WERI-Rb-1 (cell line): ENCODE results near the gene SYT6.

Experiments used
- DNase-seq: peaks from one replicate; pipeline ENCODE4 v3.0.0-alpha.2; 2020
- H3K27ac ChIP-seq: fragments of 250-450 bp; sonication (Bioruptor Pico); 2 replicates; pipeline ENCODE4 v1.5.1; 2020; ENCODE audit warnings: mild to moderate bottlenecking, moderate library complexity
- H3K27me3 ChIP-seq: fragments of 250-450 bp; sonication (Bioruptor Pico); 2 replicates; pipeline ENCODE4 v1.5.1; 2021; ENCODE audit warnings: mild to moderate bottlenecking, low read depth, moderate library complexity; ENCODE audit not compliant: insufficient read depth, severe bottlenecking
- H3K36me3 ChIP-seq: fragments of 250-450 bp; sonication (Bioruptor Pico); 2 replicates; pipeline ENCODE4 v1.5.1; 2020; ENCODE audit warnings: mild to moderate bottlenecking, moderate library complexity
- H3K4me3 ChIP-seq: 2 replicates; pipeline ENCODE4 v1.5.1; 2011; ENCODE audit warnings: low read depth, mild to moderate bottlenecking, control low read depth, low read length
- H3K9me3 ChIP-seq: fragments of 250-450 bp; sonication (Bioruptor Pico); 2 replicates; pipeline ENCODE4 v1.5.1; 2021; ENCODE audit warnings: mild to moderate bottlenecking, moderate library complexity; ENCODE audit not compliant: severe bottlenecking
- CTCF ChIP-seq: IDR thresholded peaks from 2 replicates; pipeline ENCODE4 v1.5.1; 2011; ENCODE audit warnings: low read depth, mild to moderate bottlenecking, control low read depth, inconsistent platforms, low read length

Gene SYT6

DNA sequence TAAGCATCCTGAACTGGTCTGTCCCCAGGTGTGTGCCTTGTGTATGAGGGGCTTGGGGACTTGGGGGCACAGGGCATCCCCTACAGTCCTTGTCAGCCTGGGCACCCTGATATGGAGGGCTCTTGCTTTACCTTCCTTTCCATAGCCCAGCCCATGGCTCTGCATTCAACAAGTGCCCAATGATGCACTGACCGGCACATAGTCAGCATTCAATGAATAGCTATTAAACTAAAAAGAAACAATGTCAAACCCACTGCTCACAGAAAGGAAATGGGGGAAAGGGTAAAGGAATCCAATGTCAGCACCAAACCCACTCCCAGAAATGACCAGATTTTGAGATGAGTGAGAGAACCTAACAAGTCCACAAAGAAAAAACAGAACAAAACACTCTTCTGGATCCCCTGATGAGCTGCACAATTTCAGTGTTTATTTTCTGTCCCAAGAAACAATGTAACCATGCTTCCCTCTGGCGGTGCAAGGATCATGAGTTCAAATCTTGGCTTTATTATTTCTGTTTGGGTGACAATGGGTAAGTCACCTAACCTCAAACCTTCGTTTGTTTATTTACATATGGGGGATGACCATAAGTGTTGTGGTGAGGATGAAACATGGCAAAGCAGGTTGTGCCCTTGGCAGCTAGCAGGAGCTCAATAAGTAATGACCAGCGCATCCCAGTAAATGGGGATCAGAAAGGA lies 22.0 kb downstream of the SYT6 start:
- Histone ChIP-seq H3K4me3 (no peak overlapping the region), H3K27me3 (no peaks in the 10 kb centered on the region), H3K27ac (no peak overlapping the region), H3K36me3 (no peaks in the 10 kb centered on the region), H3K9me3 (no peaks in the 10 kb centered on the region)
- no peak for DNase-seq
- no peak for TF ChIP-seq CTCF

DNA sequence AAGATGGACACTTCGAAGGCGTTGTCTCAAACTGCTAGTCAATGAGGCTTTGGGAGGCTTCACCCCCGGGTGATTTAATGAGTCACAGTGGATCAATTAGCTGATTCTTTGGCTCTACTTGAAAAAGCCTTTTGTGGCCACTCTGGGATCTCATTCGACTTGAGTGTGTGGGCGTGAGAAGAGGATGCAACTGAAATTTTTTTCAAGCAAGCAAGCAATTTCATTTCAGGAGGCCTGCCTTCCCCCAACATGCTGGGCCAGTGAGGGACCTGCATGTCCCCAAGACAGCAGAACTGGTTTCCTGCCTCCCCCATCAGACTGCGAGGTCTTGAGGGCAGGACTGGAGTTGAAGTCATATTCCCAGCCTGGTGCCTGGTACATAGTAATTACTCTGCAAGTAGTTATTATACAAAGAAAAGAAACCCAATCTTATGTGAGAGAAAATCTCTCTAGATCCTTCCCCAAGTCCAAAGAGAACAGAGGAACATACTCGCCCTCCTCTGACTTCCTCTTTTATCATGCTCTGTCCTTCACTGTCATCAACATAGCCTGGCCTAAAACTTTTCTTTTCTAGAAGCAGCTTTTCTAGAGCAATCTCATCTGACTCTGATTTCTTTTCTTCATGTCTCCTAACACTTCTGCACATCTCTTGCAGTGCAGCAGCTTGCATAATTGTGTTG lies 22.7 kb downstream of the SYT6 start:
- no peak overlapping the region for H3K4me3 ChIP-seq
- TF ChIP-seq CTCF, result no peak
- no peak overlapping the region for H3K27ac ChIP-seq
- no peaks in the 10 kb centered on the region for H3K9me3 ChIP-seq
- H3K36me3 ChIP-seq, result no peaks in the 10 kb centered on the region
- DNase-seq, result no peak
- no peaks in the 10 kb centered on the region for H3K27me3 ChIP-seq

DNA sequence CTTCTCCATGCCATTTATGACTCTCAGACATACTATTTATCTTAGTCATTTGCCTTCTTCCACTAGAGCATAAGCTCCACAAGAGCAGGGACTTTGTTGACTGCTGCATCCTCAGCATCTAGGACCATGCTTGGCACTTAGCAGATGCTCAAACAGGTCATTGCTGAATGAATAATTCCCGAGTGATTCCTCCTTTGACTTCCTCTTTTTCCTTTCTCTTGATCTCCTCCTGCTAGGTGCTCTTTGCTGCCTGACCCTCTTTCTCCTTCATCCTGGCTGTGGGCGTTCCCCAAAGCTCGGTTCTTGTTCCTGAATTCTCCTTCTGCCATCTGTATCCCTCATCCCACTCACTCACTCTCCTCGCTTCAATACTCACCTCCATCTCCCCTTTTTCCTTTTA lies 23.5 kb downstream of the SYT6 start:
- Histone ChIP-seq H3K36me3 (no peaks in the 10 kb centered on the region), H3K4me3 (no peak overlapping the region), H3K27me3 (no peaks in the 10 kb centered on the region), H3K9me3 (no peaks in the 10 kb centered on the region), H3K27ac (no peak overlapping the region)
- no peak for DNase-seq
- no peak for TF ChIP-seq CTCF

GRCh38 chr1:114128293-114128692 lies 25.4 kb downstream of the SYT6 start:
- Histone ChIP-seq H3K27ac (no peak overlapping the region), H3K4me3 (no peak overlapping the region), H3K36me3 (no peaks in the 10 kb centered on the region), H3K9me3 (no peaks in the 10 kb centered on the region), H3K27me3 (no peaks in the 10 kb centered on the region)
- no peak for DNase-seq
- no peak for TF ChIP-seq CTCF

GRCh38 chr1:114126261-114127095 lies 27.2 kb downstream of the SYT6 start:
- no peaks in the 10 kb centered on the region for H3K27me3 ChIP-seq
- no peak for DNase-seq
- H3K9me3 ChIP-seq, result no peaks in the 10 kb centered on the region
- H3K27ac ChIP-seq, result no peak overlapping the region
- H3K4me3 ChIP-seq, result no peak overlapping the region
- no peak for TF ChIP-seq CTCF
- H3K36me3 ChIP-seq, result no peaks in the 10 kb centered on the region
